H9 (cell line): ENCODE data around the gene HNRNPLL. TPM values are rescaled to one million over a fixed set of nuclear protein-coding genes. Genes with fewer than 3 reads are reported as not detected.

Experiments used
- DNase-seq: peaks from one replicate; pipeline ENCODE4 v3.0.0-alpha.2; 2017
- H2AFZ ChIP-seq: one replicate; pipeline ENCODE4 v1.6.1; 2013; ENCODE audit warnings: mild to moderate bottlenecking, low read length, control low read depth, moderate library complexity
- H2AK5ac ChIP-seq: 2 replicates; pipeline ENCODE4 v1.6.1; 2013; ENCODE audit warnings: low read length, control low read depth, mixed read lengths; ENCODE audit not compliant: insufficient read length
- H2BK120ac ChIP-seq: one replicate; pipeline ENCODE4 v1.6.1; 2013; ENCODE audit warnings: low read depth, mild to moderate bottlenecking, low read length, control low read depth, inconsistent platforms; ENCODE audit not compliant: poor library complexity, severe bottlenecking
- H2BK12ac ChIP-seq: 2 replicates; pipeline ENCODE4 v1.6.1; 2013; ENCODE audit warnings: low read length, control low read depth, mixed read lengths, low read depth; ENCODE audit not compliant: insufficient read length
- H2BK15ac ChIP-seq: 2 replicates; pipeline ENCODE4 v1.6.1; 2013; ENCODE audit warnings: low read depth, low read length, control low read depth
- H2BK20ac ChIP-seq: one replicate; pipeline ENCODE4 v1.6.1; 2013; ENCODE audit warnings: low read depth, mild to moderate bottlenecking, low read length, control low read depth, inconsistent platforms; ENCODE audit not compliant: poor library complexity, severe bottlenecking
- H2BK5ac ChIP-seq: 2 replicates; pipeline ENCODE4 v1.6.1; 2013; ENCODE audit warnings: low read length, control low read depth, mixed read lengths; ENCODE audit not compliant: insufficient read length
- H3K14ac ChIP-seq: 2 replicates; pipeline ENCODE4 v1.6.1; 2013; ENCODE audit warnings: low read length, control low read depth; ENCODE audit not compliant: insufficient read depth
- H3K18ac ChIP-seq: 2 replicates; pipeline ENCODE4 v1.6.1; 2013; ENCODE audit warnings: low read depth, mild to moderate bottlenecking, mixed read lengths, low read length, control low read depth; ENCODE audit not compliant: insufficient read length
- H3K23ac ChIP-seq: 2 replicates; pipeline ENCODE4 v1.6.1; 2013; ENCODE audit warnings: low read length, control low read depth, mixed read lengths, low read depth; ENCODE audit not compliant: insufficient read length
- H3K23me2 ChIP-seq: 2 replicates; pipeline ENCODE4 v1.6.1; 2013; ENCODE audit warnings: low read depth, mild to moderate bottlenecking, mixed read lengths, low read length, control low read depth; ENCODE audit not compliant: insufficient read length, poor library complexity, severe bottlenecking
- H3K27ac ChIP-seq: 2 replicates; pipeline ENCODE4 v1.5.1; 2013; ENCODE audit warnings: low read length, control low read depth, mixed read lengths, low read depth; ENCODE audit not compliant: insufficient read length
- H3K27me3 ChIP-seq: 2 replicates; pipeline ENCODE4 v1.6.1; 2013; ENCODE audit warnings: low read length, control low read depth, inconsistent platforms; ENCODE audit not compliant: insufficient read depth
- H3K4ac ChIP-seq: 2 replicates; pipeline ENCODE4 v1.6.1; 2013; ENCODE audit warnings: low read depth, mild to moderate bottlenecking, control low read depth, inconsistent platforms, low read length, moderate library complexity
- H3K4me1 ChIP-seq: 2 replicates; pipeline ENCODE4 v1.6.1; 2013; ENCODE audit warnings: low read length, control low read depth, inconsistent platforms; ENCODE audit not compliant: insufficient read depth
- H3K4me2 ChIP-seq: 2 replicates; pipeline ENCODE4 v1.6.1; 2013; ENCODE audit warnings: low read length, control low read depth, mixed read lengths; ENCODE audit not compliant: insufficient read length, insufficient read depth
- H3K56ac ChIP-seq: 2 replicates; pipeline ENCODE4 v1.6.1; 2013; ENCODE audit warnings: low read depth, mild to moderate bottlenecking, mixed read lengths, low read length, control low read depth; ENCODE audit not compliant: insufficient read length
- H3K79me1 ChIP-seq: 2 replicates; pipeline ENCODE4 v1.6.1; 2013; ENCODE audit warnings: low read depth, mild to moderate bottlenecking, moderate library complexity, low read length, control low read depth, inconsistent platforms; ENCODE audit not compliant: insufficient read depth, poor library complexity, severe bottlenecking
- H3K79me2 ChIP-seq: 2 replicates; pipeline ENCODE4 v1.6.1; 2013; ENCODE audit warnings: low read length, control low read depth, inconsistent platforms; ENCODE audit not compliant: insufficient read depth
- H3K9ac ChIP-seq: 2 replicates; pipeline ENCODE4 v1.6.1; 2013; ENCODE audit warnings: low read length, control low read depth, mixed read lengths; ENCODE audit not compliant: insufficient read length; ENCODE audit errors: extremely low read depth
- H3K9me3 ChIP-seq: one replicate; pipeline ENCODE4 v1.6.1; 2013; ENCODE audit warnings: low read depth, low read length, inconsistent platforms; ENCODE audit not compliant: control insufficient read depth
- H3T11ph ChIP-seq: one replicate; pipeline ENCODE4 v1.6.1; 2013; ENCODE audit warnings: mild to moderate bottlenecking, low read length, control low read depth, inconsistent platforms
- H4K20me1 ChIP-seq: one replicate; pipeline ENCODE4 v1.6.1; 2013; ENCODE audit not compliant: control insufficient read depth, insufficient read length, insufficient read depth
- H4K5ac ChIP-seq: 2 replicates; pipeline ENCODE4 v1.6.1; 2013; ENCODE audit warnings: low read depth, mild to moderate bottlenecking, mixed read lengths, low read length, control low read depth; ENCODE audit not compliant: insufficient read length
- H4K8ac ChIP-seq: replicated peaks from 2 replicates; pipeline ENCODE4 v1.6.1; 2013; ENCODE audit warnings: low read length, control low read depth, mixed read lengths, low read depth; ENCODE audit not compliant: insufficient read length
- H4K91ac ChIP-seq: 2 replicates; pipeline ENCODE4 v1.6.1; 2013; ENCODE audit warnings: low read depth, mild to moderate bottlenecking, moderate library complexity, mixed read lengths, low read length, control low read depth; ENCODE audit not compliant: insufficient read length
- H3K27ac Mint-ChIP-seq, 3 experiments: 2 replicates in 2 of 3; 3 replicates in 1 of 3; pipeline ENCODE4 v1.8.0; 2020 to 2021; ENCODE audit warnings: mixed read lengths in 3 of 3, mild to moderate bottlenecking in 1 of 3, moderate library complexity in 1 of 3
- H3K27me3 Mint-ChIP-seq: 2 replicates; pipeline ENCODE4 v1.8.0; 2021; ENCODE audit warnings: low read depth, mild to moderate bottlenecking, moderate library complexity, mixed read lengths
- H3K36me3 Mint-ChIP-seq, 3 experiments: 2 replicates in 2 of 3; 3 replicates in 1 of 3; pipeline ENCODE4 v1.8.0; 2020 to 2021; ENCODE audit warnings: low read depth in 3 of 3, mixed read lengths in 3 of 3; ENCODE audit not compliant: insufficient read depth in 1 of 3
- H3K4me1 Mint-ChIP-seq, 2 experiments: 2 replicates each; pipeline ENCODE4 v1.8.0; 2020; ENCODE audit warnings: mixed read lengths in 2 of 2
- H3K4me3 Mint-ChIP-seq, 2 experiments: 2 replicates in 1 of 2; 3 replicates in 1 of 2; pipeline ENCODE4 v1.8.0; 2020 to 2021; ENCODE audit warnings: mild to moderate bottlenecking in 2 of 2, mixed read lengths in 2 of 2, moderate library complexity in 1 of 2
- H3K9me3 Mint-ChIP-seq, 2 experiments: 2 replicates in 1 of 2; 3 replicates in 1 of 2; pipeline ENCODE4 v1.8.0; 2020; ENCODE audit warnings: mild to moderate bottlenecking in 2 of 2, mixed read lengths in 2 of 2, moderate library complexity in 1 of 2
- CTCF ChIP-seq: fragments of 200-600 bp; sonication (generic); conservative IDR thresholded peaks from 3 replicates; pipeline ENCODE4 v1.8.0; 2021; ENCODE audit warnings: antibody characterized with exemption, mild to moderate bottlenecking
- WGBS: extraction: QIAGEN DNeasy Blood & Tissue Kit; methylation state at CpG from one replicate; pipeline ENCODE4 v1.1.7; 2013; ENCODE audit warnings: missing lambda C conversion rate, low lambda C conversion rate, mixed read lengths; ENCODE audit not compliant: insufficient read length; ENCODE audit errors: extremely low coverage; 5-methylcytosine and 5-hydroxymethylcytosine counted together
- total RNA-seq: library from RNA; stranded (reverse); gene quantifications from 2 replicates; pipeline ENCODE4 v1.2.1, GENCODE V29; 2021

The HNRNPLL gene
- total RNA-seq, 1 experiment from 2014 or later, result 52.3 TPM

- no peak overlapping the region for H2BK15ac ChIP-seq
- no peak overlapping the region for H4K5ac ChIP-seq
- H3K4me2 ChIP-seq, result no peak overlapping the region
- no peak overlapping the region for H2BK20ac ChIP-seq
- no peak overlapping the region for H3K9ac ChIP-seq
- no peaks in the 10 kb centered on the region for H3K27me3 Mint-ChIP-seq
- no peak overlapping the region for H4K8ac ChIP-seq
- no peak overlapping the region for H3K14ac ChIP-seq
- H4K20me1 ChIP-seq, result no peaks in the 10 kb centered on the region
- no peak overlapping the region for H2BK12ac ChIP-seq
- no peak overlapping the region for H2BK5ac ChIP-seq
- no peaks in the 10 kb centered on the region; the same call in 1 of the 2 replicates for H3K79me2 ChIP-seq
- H3K36me3 Mint-ChIP-seq, result peaks cover 12 to 61% (median 59%) of the 10 kb centered on the region in 3 experiments; a peak in 6 of 7 replicates
- H3K9me3 Mint-ChIP-seq, result no peaks in the 10 kb centered on the region
- no peaks in the 10 kb centered on the region for H3K79me1 ChIP-seq
- H3K9me3 ChIP-seq, result no peaks in the 10 kb centered on the region
- H3K4me3 Mint-ChIP-seq, result no peak overlapping the region
- H3K4me1 ChIP-seq, result peaks cover 2% of the 10 kb centered on the region; the same call in 1 of the 2 replicates
- no peak overlapping the region for H2AK5ac ChIP-seq
- WGBS, result no CpG with 5 or more reads among the region's 5 CpGs
- no peak for DNase-seq
- no peaks in the 10 kb centered on the region for H3K23me2 ChIP-seq
- H4K91ac ChIP-seq, result no peak overlapping the region
- no peak overlapping the region for H3T11ph ChIP-seq
- no peaks in the 10 kb centered on the region for H3K27me3 ChIP-seq
- H3K23ac ChIP-seq, result no peak overlapping the region
- H3K56ac ChIP-seq, result no peak overlapping the region
- H3K4me1 Mint-ChIP-seq, result peaks cover 31 to 34% of the 10 kb centered on the region in 2 experiments
- no peak overlapping the region for H3K27ac Mint-ChIP-seq
- no peak for TF ChIP-seq CTCF
- no peak overlapping the region for H3K27ac ChIP-seq
- H2BK120ac ChIP-seq, result no peak overlapping the region
- no peak overlapping the region for H3K4ac ChIP-seq
- no peak overlapping the region for H2AFZ ChIP-seq
- no peak overlapping the region for H3K18ac ChIP-seq
These were observed 18.7 kb downstream of the HNRNPLL start for GRCh38 chr2:38583994-38584393.
